Measurements from ENCODE around the gene PCNX1. TPM values are rescaled to one million over a fixed set of nuclear protein-coding genes. Genes with fewer than 3 reads are reported as not detected.

The PCNX1 gene
- total RNA-seq, 2 experiments from 2014 or later: 31.0 to 37.4 TPM

- peak overlapping the region; percentile 86 for H3K27ac Mint-ChIP-seq
- H3K36me3 Mint-ChIP-seq: no peaks in the 10 kb centered on the region
- no peak overlapping the region for H3K4me3 Mint-ChIP-seq
Measured at GRCh38 chr14:70885343-70886022, 21.8 kb upstream of the PCNX1 start.

GRCh38 chr14:70886421-70887206 lies 20.6 kb upstream of the PCNX1 start:
- no peaks in the 10 kb centered on the region for H3K9me3 Mint-ChIP-seq
- peak overlapping the region; percentile 86 for H3K27ac Mint-ChIP-seq
- no peaks in the 10 kb centered on the region for H3K27me3 Mint-ChIP-seq
- H3K4me1 Mint-ChIP-seq: peaks cover 74% of the 10 kb centered on the region
- peak; percentile 67 for DNase-seq
- no peaks in the 10 kb centered on the region for H3K36me3 Mint-ChIP-seq
- H3K4me3 Mint-ChIP-seq: peak overlapping the region; percentile 72

More at GRCh38 chr14:70885343-70886022, 21.8 kb upstream of the PCNX1 start:
- Mint-ChIP-seq H3K9me3 (no peaks in the 10 kb centered on the region), H3K27me3 (no peaks in the 10 kb centered on the region), H3K4me1 (peaks cover 74% of the 10 kb centered on the region)
- peak; percentile 52 for DNase-seq

- Mint-ChIP-seq H3K36me3 (no peaks in the 10 kb centered on the region), H3K27ac (peak overlapping the region; percentile 86), H3K4me3 (peak overlapping the region; percentile 72), H3K4me1 (peaks cover 68% of the 10 kb centered on the region), H3K27me3 (no peaks in the 10 kb centered on the region), H3K9me3 (no peaks in the 10 kb centered on the region)
- DNase-seq: no peak
Measured at GRCh38 chr14:70887207-70887681, 20.0 kb upstream of the PCNX1 start.

GRCh38 chr14:70887737-70888499 lies 19.3 kb upstream of the PCNX1 start:
- DNase-seq: no peak
- Mint-ChIP-seq H3K36me3 (no peaks in the 10 kb centered on the region), H3K4me1 (peaks cover 66% of the 10 kb centered on the region), H3K4me3 (peak overlapping the region; percentile 72), H3K27me3 (no peaks in the 10 kb centered on the region), H3K27ac (peak overlapping the region; percentile 86), H3K9me3 (no peaks in the 10 kb centered on the region)

GRCh38 chr14:70888681-70889175 lies 18.5 kb upstream of the PCNX1 start:
- no peak for DNase-seq
- no peaks in the 10 kb centered on the region for H3K27me3 Mint-ChIP-seq
- no peaks in the 10 kb centered on the region for H3K9me3 Mint-ChIP-seq
- no peaks in the 10 kb centered on the region for H3K36me3 Mint-ChIP-seq
- no peak overlapping the region for H3K27ac Mint-ChIP-seq
- no peak overlapping the region for H3K4me3 Mint-ChIP-seq
- peaks cover 66% of the 10 kb centered on the region for H3K4me1 Mint-ChIP-seq

- peaks cover 67% of the 10 kb centered on the region for H3K4me1 Mint-ChIP-seq
- H3K36me3 Mint-ChIP-seq: no peaks in the 10 kb centered on the region
- no peaks in the 10 kb centered on the region for H3K9me3 Mint-ChIP-seq
- H3K4me3 Mint-ChIP-seq: no peak overlapping the region
- no peak overlapping the region for H3K27ac Mint-ChIP-seq
- DNase-seq: no peak
- no peaks in the 10 kb centered on the region for H3K27me3 Mint-ChIP-seq
Measured at GRCh38 chr14:70889555-70889954, 17.7 kb upstream of the PCNX1 start.

- H3K27ac Mint-ChIP-seq: no peak overlapping the region
- H3K9me3 Mint-ChIP-seq: no peaks in the 10 kb centered on the region
- H3K4me1 Mint-ChIP-seq: peaks cover 60% of the 10 kb centered on the region
- no peak overlapping the region for H3K4me3 Mint-ChIP-seq
- H3K36me3 Mint-ChIP-seq: no peaks in the 10 kb centered on the region
- DNase-seq: no peak
- peaks cover 3% of the 10 kb centered on the region for H3K27me3 Mint-ChIP-seq
Measured at GRCh38 chr14:70890826-70891659, 16.2 kb upstream of the PCNX1 start.

GRCh38 chr14:70891737-70892136 lies 15.5 kb upstream of the PCNX1 start:
- H3K9me3 Mint-ChIP-seq: no peaks in the 10 kb centered on the region
- no peak overlapping the region for H3K27ac Mint-ChIP-seq
- DNase-seq: no peak
- H3K36me3 Mint-ChIP-seq: no peaks in the 10 kb centered on the region
- H3K27me3 Mint-ChIP-seq: peaks cover 3% of the 10 kb centered on the region
- peaks cover 53% of the 10 kb centered on the region for H3K4me1 Mint-ChIP-seq
- no peak overlapping the region for H3K4me3 Mint-ChIP-seq

- no peaks in the 10 kb centered on the region for H3K9me3 Mint-ChIP-seq
- H3K36me3 Mint-ChIP-seq: no peaks in the 10 kb centered on the region
- H3K27ac Mint-ChIP-seq: no peak overlapping the region
- no peak overlapping the region for H3K4me3 Mint-ChIP-seq
- no peak for DNase-seq
- H3K4me1 Mint-ChIP-seq: peaks cover 45% of the 10 kb centered on the region
- peaks cover 3% of the 10 kb centered on the region for H3K27me3 Mint-ChIP-seq
Measured at GRCh38 chr14:70893062-70893845, 14.0 kb upstream of the PCNX1 start.

- no peaks in the 10 kb centered on the region for H3K36me3 Mint-ChIP-seq
- H3K4me1 Mint-ChIP-seq: peaks cover 40% of the 10 kb centered on the region
- no peaks in the 10 kb centered on the region for H3K9me3 Mint-ChIP-seq
- H3K27me3 Mint-ChIP-seq: peaks cover 3% of the 10 kb centered on the region
- H3K4me3 Mint-ChIP-seq: no peak overlapping the region
- no peak overlapping the region for H3K27ac Mint-ChIP-seq
- DNase-seq: no peak
Measured at GRCh38 chr14:70893858-70894291, 13.4 kb upstream of the PCNX1 start.

GRCh38 chr14:70894868-70895267 lies 12.4 kb upstream of the PCNX1 start:
- Mint-ChIP-seq H3K4me3 (no peak overlapping the region), H3K4me1 (peaks cover 33% of the 10 kb centered on the region), H3K27me3 (peaks cover 3% of the 10 kb centered on the region), H3K27ac (no peak overlapping the region), H3K36me3 (no peaks in the 10 kb centered on the region), H3K9me3 (no peaks in the 10 kb centered on the region)
- DNase-seq: no peak

- H3K27ac Mint-ChIP-seq: no peak overlapping the region
- DNase-seq: no peak
- no peaks in the 10 kb centered on the region for H3K36me3 Mint-ChIP-seq
- H3K4me1 Mint-ChIP-seq: peaks cover 36% of the 10 kb centered on the region
- no peak overlapping the region for H3K4me3 Mint-ChIP-seq
- H3K9me3 Mint-ChIP-seq: no peaks in the 10 kb centered on the region
- H3K27me3 Mint-ChIP-seq: peaks cover 3% of the 10 kb centered on the region
Measured at GRCh38 chr14:70896317-70896716, 10.9 kb upstream of the PCNX1 start.

- Mint-ChIP-seq H3K4me1 (peaks cover 42% of the 10 kb centered on the region), H3K9me3 (no peaks in the 10 kb centered on the region), H3K27me3 (peaks cover 3% of the 10 kb centered on the region), H3K4me3 (no peak overlapping the region), H3K27ac (no peak overlapping the region), H3K36me3 (no peaks in the 10 kb centered on the region)
- DNase-seq: no peak
Measured at GRCh38 chr14:70896981-70897380, 10.3 kb upstream of the PCNX1 start.
